Fibroblast of lung (primary cell): ENCODE data around the gene SIGMAR1.
"Not testable (repeated sequence)": the region's sequence is repeated elsewhere in the genome, so short reads cannot be mapped to it uniquely, and the experiment has no call there.

ENCODE experiments used
- EZH2 ChIP-seq: IDR thresholded peaks from 2 replicates; pipeline ENCODE4 v1.5.1; 2012; ENCODE audit warnings: low read length, control low read depth, mild to moderate bottlenecking; ENCODE audit errors: missing control alignments
- TF ChIP-seq, protein P1 (sequence below), 2 donors: IDR thresholded peaks in 1 of 2; conservative IDR thresholded peaks in 1 of 2; 1 replicate in 1 of 2; 2 replicates in 1 of 2; pipeline ENCODE4 v1.5.1; 2011 to 2012; ENCODE audit warnings: low read length in 2 of 2, control low read depth in 1 of 2, inconsistent platforms in 1 of 2, low read depth in 1 of 2, mild to moderate bottlenecking in 1 of 2

DNA sequence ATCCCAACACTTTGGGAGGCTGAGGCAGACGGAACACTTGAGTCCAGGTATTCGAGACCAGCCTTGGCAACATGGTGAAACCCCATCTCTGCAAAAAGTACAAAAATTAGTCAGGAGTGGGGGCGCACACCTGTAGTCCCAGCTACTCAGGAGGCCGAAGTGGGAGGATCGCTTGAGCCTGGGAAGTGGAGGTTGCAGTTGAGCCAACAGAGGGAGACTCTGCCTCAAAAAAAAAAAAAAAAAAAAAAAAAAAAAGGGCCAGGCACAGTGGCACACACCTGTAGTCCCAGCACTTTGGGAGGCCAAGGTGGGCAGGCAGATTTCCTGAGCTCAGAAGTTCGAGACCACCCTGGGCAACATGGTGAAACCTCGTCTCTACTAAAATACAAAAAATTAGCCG lies 1.7 kb upstream of the SIGMAR1 start:
- TF ChIP-seq, protein P1, sequence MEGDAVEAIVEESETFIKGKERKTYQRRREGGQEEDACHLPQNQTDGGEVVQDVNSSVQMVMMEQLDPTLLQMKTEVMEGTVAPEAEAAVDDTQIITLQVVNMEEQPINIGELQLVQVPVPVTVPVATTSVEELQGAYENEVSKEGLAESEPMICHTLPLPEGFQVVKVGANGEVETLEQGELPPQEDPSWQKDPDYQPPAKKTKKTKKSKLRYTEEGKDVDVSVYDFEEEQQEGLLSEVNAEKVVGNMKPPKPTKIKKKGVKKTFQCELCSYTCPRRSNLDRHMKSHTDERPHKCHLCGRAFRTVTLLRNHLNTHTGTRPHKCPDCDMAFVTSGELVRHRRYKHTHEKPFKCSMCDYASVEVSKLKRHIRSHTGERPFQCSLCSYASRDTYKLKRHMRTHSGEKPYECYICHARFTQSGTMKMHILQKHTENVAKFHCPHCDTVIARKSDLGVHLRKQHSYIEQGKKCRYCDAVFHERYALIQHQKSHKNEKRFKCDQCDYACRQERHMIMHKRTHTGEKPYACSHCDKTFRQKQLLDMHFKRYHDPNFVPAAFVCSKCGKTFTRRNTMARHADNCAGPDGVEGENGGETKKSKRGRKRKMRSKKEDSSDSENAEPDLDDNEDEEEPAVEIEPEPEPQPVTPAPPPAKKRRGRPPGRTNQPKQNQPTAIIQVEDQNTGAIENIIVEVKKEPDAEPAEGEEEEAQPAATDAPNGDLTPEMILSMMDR (conservative IDR thresholded peaks at IDR 0.05 in 1 of 2, IDR thresholded peaks at IDR 0.05 in 1 of 2; ENCODE audit: low read depth in 1 of 2, low read length in 2 of 2) = not testable (repeated sequence)
- TF ChIP-seq EZH2 = not testable (repeated sequence)
